B cell (primary cell): ENCODE results near the gene ABCA13. TPM values are rescaled to one million over a fixed set of nuclear protein-coding genes. Genes with fewer than 3 reads are reported as not detected.

Source experiments
- ATAC-seq: fragments of 200-7000 bp; cut with Tn5 transposase; one replicate; pipeline ENCODE4 v1.10.0; 2021; ENCODE audit warnings: low read depth, mild to moderate bottlenecking, moderate number of reproducible peaks, moderate library complexity
- CTCF ChIA-PET: fragments of 350-600 bp; sonication (Branson Sonifier 250); formaldehyde crosslinking; loops from one replicate; lab custom pipeline; 2021; ENCODE audit warnings: antibody characterized with exemption, inconsistent platforms; lab: Charles Lee
- POLR2A ChIA-PET: fragments of 350-600 bp; sonication (Branson Sonifier 250); formaldehyde crosslinking; loops from one replicate; lab custom pipeline; 2021; ENCODE audit warnings: antibody characterized with exemption; lab: Charles Lee
- DNase-seq: peaks from one replicate; pipeline ENCODE4 v3.0.0; 2013
- H2AFZ ChIP-seq: 2 replicates; pipeline ENCODE4 v1.6.1; 2012; ENCODE audit warnings: mild to moderate bottlenecking, low read depth, low read length; ENCODE audit not compliant: insufficient read depth, poor library complexity, severe bottlenecking
- H3K27ac ChIP-seq, 2 donors: 1 replicate in 1 of 2; 2 replicates in 1 of 2; pipeline ENCODE4 v1.5.1; 2012 to 2013; ENCODE audit warnings: low read length in 2 of 2, mild to moderate bottlenecking in 2 of 2, moderate library complexity in 1 of 2
- H3K27me3 ChIP-seq, 4 experiments: fragments of 200-600 bp in 1 of 4; sonication (generic) in 1 of 4; replicated peaks in 1 of 4; 1 replicate in 2 of 4; 2 replicates in 2 of 4; pipeline versions ENCODE4 v1.6.1 to v1.7.0; 2013 to 2016; ENCODE audit warnings: low read length in 3 of 4, mild to moderate bottlenecking in 2 of 4, mixed read lengths in 1 of 4, moderate library complexity in 1 of 4; ENCODE audit not compliant: insufficient read depth in 4 of 4, control insufficient read depth in 3 of 4; ENCODE audit errors: control extremely low read depth in 1 of 4
- H3K36me3 ChIP-seq, 2 experiments: replicated peaks in 1 of 2; 1 replicate in 1 of 2; 2 replicates in 1 of 2; pipeline versions ENCODE4 v1.6.1 to v1.7.1; 2013; ENCODE audit warnings: low read length in 1 of 2; ENCODE audit not compliant: insufficient read depth in 2 of 2, control insufficient read depth in 1 of 2; ENCODE audit errors: control extremely low read depth in 1 of 2, extremely low read depth in 1 of 2
- H3K4me1 ChIP-seq, 2 donors: fragments of 200-600 bp in 1 of 2; sonication (generic) in 1 of 2; 1 replicate in 1 of 2; 2 replicates in 1 of 2; pipeline versions ENCODE4 v1.5.1 to v1.6.1; 2013 to 2017; ENCODE audit warnings: low read length in 2 of 2; ENCODE audit not compliant: control insufficient read depth in 2 of 2, insufficient read depth in 2 of 2
- H3K4me2 ChIP-seq: replicated peaks from 2 replicates; pipeline ENCODE3; 2012; ENCODE audit warnings: mild to moderate bottlenecking, low read depth, low read length; ENCODE audit not compliant: poor library complexity, severe bottlenecking
- H3K4me3 ChIP-seq, 5 experiments: fragments of 200-600 bp in 1 of 5; sonication (generic) in 1 of 5; 1 replicate in 3 of 5; 2 replicates in 2 of 5; pipeline versions ENCODE4 v1.5.1 to v1.7.0; 2011 to 2016; ENCODE audit warnings: low read length in 4 of 5, mild to moderate bottlenecking in 4 of 5, low read depth in 2 of 5, control low read depth in 1 of 5, moderate library complexity in 1 of 5; ENCODE audit not compliant: insufficient read depth in 1 of 5; ENCODE audit errors: control extremely low read depth in 1 of 5, extremely low read depth in 1 of 5
- H3K79me2 ChIP-seq: fragments of 200-600 bp; sonication (generic); one replicate; pipeline ENCODE4 v1.6.0; 2016; ENCODE audit warnings: low read length; ENCODE audit not compliant: control insufficient read depth, insufficient read depth
- H3K9ac ChIP-seq: fragments of 200-600 bp; sonication (generic); 2 replicates; pipeline ENCODE4 v1.6.1; 2017; ENCODE audit warnings: mild to moderate bottlenecking, low read length, moderate library complexity
- H3K9me3 ChIP-seq, 3 donors: one replicate each; pipeline versions ENCODE4 v1.6.1 to v1.7.1; 2013; ENCODE audit warnings: low read length in 2 of 3; ENCODE audit not compliant: control insufficient read depth in 2 of 3, insufficient read depth in 1 of 3; ENCODE audit errors: control extremely low read depth in 1 of 3
- H4K20me1 ChIP-seq: 2 replicates; pipeline ENCODE4 v1.6.0; 2012; ENCODE audit warnings: mild to moderate bottlenecking, low read length; ENCODE audit not compliant: insufficient read depth, control insufficient read depth, poor library complexity, severe bottlenecking
- H3K27ac Mint-ChIP-seq: one replicate; pipeline ENCODE4 v1.8.0; 2021; ENCODE audit warnings: mixed read lengths
- H3K27me3 Mint-ChIP-seq: one replicate; pipeline ENCODE4 v1.8.0; 2021; ENCODE audit warnings: mixed read lengths
- H3K4me1 Mint-ChIP-seq: one replicate; pipeline ENCODE4 v1.8.0; 2021; ENCODE audit warnings: mixed read lengths
- H3K4me3 Mint-ChIP-seq: one replicate; pipeline ENCODE4 v1.8.0; 2021; ENCODE audit warnings: mixed read lengths
- H3K9me3 Mint-ChIP-seq: one replicate; pipeline ENCODE4 v1.8.0; 2022; ENCODE audit warnings: mixed read lengths; ENCODE audit not compliant: insufficient read depth
- CTCF ChIP-seq: fragments of 200-600 bp; IDR thresholded peaks from one replicate; pipeline ENCODE4 v1.8.0; 2022; ENCODE audit warnings: antibody characterized with exemption, mild to moderate bottlenecking
- EZH2 ChIP-seq: IDR thresholded peaks from 2 replicates; pipeline ENCODE4 v1.6.1; 2012; ENCODE audit warnings: borderline replicate concordance, low read depth, mild to moderate bottlenecking, moderate library complexity, low read length; ENCODE audit not compliant: insufficient read depth, poor library complexity, severe bottlenecking
- WGBS: methylation state at CpG from one replicate; pipeline ENCODE4 v1.1.5; 2013; ENCODE audit warnings: missing lambda C conversion rate; ENCODE audit not compliant: insufficient coverage; 5-methylcytosine and 5-hydroxymethylcytosine counted together
- intact Hi-C: fragments of 100-400 bp; cut with micrococcal nuclease; formaldehyde crosslinking; loops from one replicate; pipeline ENCODE4 v1.10.0; 2022
- polyA plus RNA-seq: library from polyadenylated mRNA; depleted of rRNA; stranded (reverse); fragments of >200 nt; gene quantifications from 2 replicates; pipeline ENCODE4 v1.2.3, GENCODE V29; 2012
- total RNA-seq, 2 donors: library from RNA; stranded (reverse); fragments of 120-200 nt in 1 of 2; gene quantifications; 1 replicate in 1 of 2; 2 replicates in 1 of 2; pipeline versions ENCODE4 v1.2.3 to v1.2.4, GENCODE V29; 2013 to 2022

Gene ABCA13
- total and polyA plus RNA-seq, 2 donors (not counting 1 experiment from before 2014, with no cell fraction given), result not detected

GRCh38 chr7:48148311-48148710 lies 22.9 kb upstream of the ABCA13 start:
- intact Hi-C loops, result no loop called here
- POLR2A ChIA-PET, result no interaction called here
- WGBS, result 60% methylated on average over 1 of the region's 2 CpGs

GRCh38 chr7:48149058-48149457 lies 22.2 kb upstream of the ABCA13 start:
- H3K36me3 ChIP-seq, result no peaks in the 10 kb centered on the region
- H3K4me2 ChIP-seq, result no peak overlapping the region
- H3K27me3 ChIP-seq, result no peaks in the 10 kb centered on the region
- no peak overlapping the region for H3K4me3 ChIP-seq
- POLR2A ChIA-PET, result no interaction called here
- intact Hi-C loops, result no loop called here
- ATAC-seq (no peak), DNase-seq (no peak)
- no peaks in the 10 kb centered on the region for H3K9me3 Mint-ChIP-seq
- no peaks in the 10 kb centered on the region for H4K20me1 ChIP-seq
- CTCF ChIA-PET, result no interaction called here
- H3K27ac ChIP-seq, result no peak overlapping the region
- H3K9me3 ChIP-seq, result no peaks in the 10 kb centered on the region
- H3K9ac ChIP-seq, result no peak overlapping the region
- TF ChIP-seq EZH2 (no peak), CTCF (no peak)
- H2AFZ ChIP-seq, result no peak overlapping the region
- H3K27ac Mint-ChIP-seq, result no peak overlapping the region
- peaks cover 28% of the 10 kb centered on the region for H3K27me3 Mint-ChIP-seq
- no peaks in the 10 kb centered on the region for H3K79me2 ChIP-seq
- no peak overlapping the region for H3K4me3 Mint-ChIP-seq
- no peaks in the 10 kb centered on the region for H3K4me1 Mint-ChIP-seq
- H3K4me1 ChIP-seq, result no peaks in the 10 kb centered on the region

More at GRCh38 chr7:48148311-48148710, 22.9 kb upstream of the ABCA13 start:
- Histone ChIP-seq H3K4me3 (no peak overlapping the region), H3K9me3 (no peaks in the 10 kb centered on the region), H3K4me2 (no peak overlapping the region), H3K27ac (no peak overlapping the region), H3K9ac (no peak overlapping the region), H4K20me1 (no peaks in the 10 kb centered on the region), H3K4me1 (no peaks in the 10 kb centered on the region), H3K79me2 (no peaks in the 10 kb centered on the region), H2AFZ (no peak overlapping the region), H3K36me3 (no peaks in the 10 kb centered on the region), H3K27me3 (no peaks in the 10 kb centered on the region)
- peaks cover 31% of the 10 kb centered on the region for H3K27me3 Mint-ChIP-seq
- no peak overlapping the region for H3K27ac Mint-ChIP-seq
- ATAC-seq, result no peak
- H3K4me3 Mint-ChIP-seq, result no peak overlapping the region
- TF ChIP-seq EZH2 (no peak), CTCF (no peak)
- no peak for DNase-seq
- no peaks in the 10 kb centered on the region for H3K9me3 Mint-ChIP-seq
- no peaks in the 10 kb centered on the region for H3K4me1 Mint-ChIP-seq
- CTCF ChIA-PET, result no interaction called here
